Stimulated activated CD4-positive, alpha-beta T cell treated with anti-CD3 and anti-CD28 coated beads, Interleukin-12 subunit alpha, Interleukin-12 subunit beta, amount 100 ng/mL, for 4 hours (primary cell): ENCODE data around the gene SLC12A7.
A peak's percentile ranks its signal among the peaks of the same experiment; 100 is the strongest.
"Not testable (repeated sequence)": the region's sequence is repeated elsewhere in the genome, so short reads cannot be mapped to it uniquely, and the experiment has no call there.

ENCODE experiments used
- DNase-seq: peaks from one replicate; pipeline ENCODE4 v3.0.0-alpha.2; 2020

SLC12A7 gene

GRCh38 chr5:1140171-1140817, 28.4 kb upstream of the SLC12A7 start:
- DNase-seq = peak; percentile 74

- no peak for DNase-seq
Measured at GRCh38 chr5:1139331-1140170, 27.7 kb upstream of the SLC12A7 start.

- DNase-seq = no peak
Measured at GRCh38 chr5:1138445-1139245, 26.8 kb upstream of the SLC12A7 start.

GRCh38 chr5:1137567-1138444, 25.9 kb upstream of the SLC12A7 start:
- DNase-seq = no peak

GRCh38 chr5:1136814-1137213, 25.0 kb upstream of the SLC12A7 start:
- no peak for DNase-seq

GRCh38 chr5:1135696-1136525, 24.0 kb upstream of the SLC12A7 start:
- DNase-seq = no peak

GRCh38 chr5:1134478-1134877, 22.6 kb upstream of the SLC12A7 start:
- DNase-seq = no peak

- no peak for DNase-seq
Measured at GRCh38 chr5:1133510-1134201, 21.8 kb upstream of the SLC12A7 start.

- no peak for DNase-seq
Measured at GRCh38 chr5:1133108-1133507, 21.2 kb upstream of the SLC12A7 start.

- no peak for DNase-seq
Measured at GRCh38 chr5:1132570-1132969, 20.7 kb upstream of the SLC12A7 start.

GRCh38 chr5:1131726-1132125, 19.9 kb upstream of the SLC12A7 start:
- DNase-seq = no peak

- no peak for DNase-seq
Measured at GRCh38 chr5:1131191-1131621, 19.3 kb upstream of the SLC12A7 start.

GRCh38 chr5:1130218-1130946, 18.5 kb upstream of the SLC12A7 start:
- DNase-seq = no peak

- no peak for DNase-seq
Measured at GRCh38 chr5:1129711-1130055, 17.8 kb upstream of the SLC12A7 start.

- DNase-seq = no peak
Measured at GRCh38 chr5:1128977-1129710, 17.3 kb upstream of the SLC12A7 start.

GRCh38 chr5:1127959-1128785, 16.3 kb upstream of the SLC12A7 start:
- DNase-seq = no peak

GRCh38 chr5:1125695-1126094, 13.8 kb upstream of the SLC12A7 start:
- not testable (repeated sequence) for DNase-seq

- DNase-seq = no peak
Measured at GRCh38 chr5:1125030-1125357, 13.1 kb upstream of the SLC12A7 start.
